H9 (cell line): ENCODE results near the gene SELENOI. TPM values are rescaled to one million over a fixed set of nuclear protein-coding genes. Genes with fewer than 3 reads are reported as not detected.

Experiments used
- DNase-seq: peaks from one replicate; pipeline ENCODE4 v3.0.0-alpha.2; 2017
- H2AFZ ChIP-seq: one replicate; pipeline ENCODE4 v1.6.1; 2013; ENCODE audit warnings: mild to moderate bottlenecking, low read length, control low read depth, moderate library complexity
- H2AK5ac ChIP-seq: 2 replicates; pipeline ENCODE4 v1.6.1; 2013; ENCODE audit warnings: low read length, control low read depth, mixed read lengths; ENCODE audit not compliant: insufficient read length
- H2BK120ac ChIP-seq: one replicate; pipeline ENCODE4 v1.6.1; 2013; ENCODE audit warnings: low read depth, mild to moderate bottlenecking, low read length, control low read depth, inconsistent platforms; ENCODE audit not compliant: poor library complexity, severe bottlenecking
- H2BK12ac ChIP-seq: 2 replicates; pipeline ENCODE4 v1.6.1; 2013; ENCODE audit warnings: low read length, control low read depth, mixed read lengths, low read depth; ENCODE audit not compliant: insufficient read length
- H2BK15ac ChIP-seq: 2 replicates; pipeline ENCODE4 v1.6.1; 2013; ENCODE audit warnings: low read depth, low read length, control low read depth
- H2BK20ac ChIP-seq: one replicate; pipeline ENCODE4 v1.6.1; 2013; ENCODE audit warnings: low read depth, mild to moderate bottlenecking, low read length, control low read depth, inconsistent platforms; ENCODE audit not compliant: poor library complexity, severe bottlenecking
- H2BK5ac ChIP-seq: 2 replicates; pipeline ENCODE4 v1.6.1; 2013; ENCODE audit warnings: low read length, control low read depth, mixed read lengths; ENCODE audit not compliant: insufficient read length
- H3K14ac ChIP-seq: 2 replicates; pipeline ENCODE4 v1.6.1; 2013; ENCODE audit warnings: low read length, control low read depth; ENCODE audit not compliant: insufficient read depth
- H3K18ac ChIP-seq: 2 replicates; pipeline ENCODE4 v1.6.1; 2013; ENCODE audit warnings: low read depth, mild to moderate bottlenecking, mixed read lengths, low read length, control low read depth; ENCODE audit not compliant: insufficient read length
- H3K23ac ChIP-seq: 2 replicates; pipeline ENCODE4 v1.6.1; 2013; ENCODE audit warnings: low read length, control low read depth, mixed read lengths, low read depth; ENCODE audit not compliant: insufficient read length
- H3K23me2 ChIP-seq: 2 replicates; pipeline ENCODE4 v1.6.1; 2013; ENCODE audit warnings: low read depth, mild to moderate bottlenecking, mixed read lengths, low read length, control low read depth; ENCODE audit not compliant: insufficient read length, poor library complexity, severe bottlenecking
- H3K27ac ChIP-seq: 2 replicates; pipeline ENCODE4 v1.5.1; 2013; ENCODE audit warnings: low read length, control low read depth, mixed read lengths, low read depth; ENCODE audit not compliant: insufficient read length
- H3K27me3 ChIP-seq: 2 replicates; pipeline ENCODE4 v1.6.1; 2013; ENCODE audit warnings: low read length, control low read depth, inconsistent platforms; ENCODE audit not compliant: insufficient read depth
- H3K4ac ChIP-seq: 2 replicates; pipeline ENCODE4 v1.6.1; 2013; ENCODE audit warnings: low read depth, mild to moderate bottlenecking, control low read depth, inconsistent platforms, low read length, moderate library complexity
- H3K4me1 ChIP-seq: 2 replicates; pipeline ENCODE4 v1.6.1; 2013; ENCODE audit warnings: low read length, control low read depth, inconsistent platforms; ENCODE audit not compliant: insufficient read depth
- H3K4me2 ChIP-seq: 2 replicates; pipeline ENCODE4 v1.6.1; 2013; ENCODE audit warnings: low read length, control low read depth, mixed read lengths; ENCODE audit not compliant: insufficient read length, insufficient read depth
- H3K56ac ChIP-seq: 2 replicates; pipeline ENCODE4 v1.6.1; 2013; ENCODE audit warnings: low read depth, mild to moderate bottlenecking, mixed read lengths, low read length, control low read depth; ENCODE audit not compliant: insufficient read length
- H3K79me1 ChIP-seq: 2 replicates; pipeline ENCODE4 v1.6.1; 2013; ENCODE audit warnings: low read depth, mild to moderate bottlenecking, moderate library complexity, low read length, control low read depth, inconsistent platforms; ENCODE audit not compliant: insufficient read depth, poor library complexity, severe bottlenecking
- H3K79me2 ChIP-seq: 2 replicates; pipeline ENCODE4 v1.6.1; 2013; ENCODE audit warnings: low read length, control low read depth, inconsistent platforms; ENCODE audit not compliant: insufficient read depth
- H3K9ac ChIP-seq: 2 replicates; pipeline ENCODE4 v1.6.1; 2013; ENCODE audit warnings: low read length, control low read depth, mixed read lengths; ENCODE audit not compliant: insufficient read length; ENCODE audit errors: extremely low read depth
- H3K9me3 ChIP-seq: one replicate; pipeline ENCODE4 v1.6.1; 2013; ENCODE audit warnings: low read depth, low read length, inconsistent platforms; ENCODE audit not compliant: control insufficient read depth
- H3T11ph ChIP-seq: one replicate; pipeline ENCODE4 v1.6.1; 2013; ENCODE audit warnings: mild to moderate bottlenecking, low read length, control low read depth, inconsistent platforms
- H4K20me1 ChIP-seq: one replicate; pipeline ENCODE4 v1.6.1; 2013; ENCODE audit not compliant: control insufficient read depth, insufficient read length, insufficient read depth
- H4K5ac ChIP-seq: 2 replicates; pipeline ENCODE4 v1.6.1; 2013; ENCODE audit warnings: low read depth, mild to moderate bottlenecking, mixed read lengths, low read length, control low read depth; ENCODE audit not compliant: insufficient read length
- H4K8ac ChIP-seq: replicated peaks from 2 replicates; pipeline ENCODE4 v1.6.1; 2013; ENCODE audit warnings: low read length, control low read depth, mixed read lengths, low read depth; ENCODE audit not compliant: insufficient read length
- H4K91ac ChIP-seq: 2 replicates; pipeline ENCODE4 v1.6.1; 2013; ENCODE audit warnings: low read depth, mild to moderate bottlenecking, moderate library complexity, mixed read lengths, low read length, control low read depth; ENCODE audit not compliant: insufficient read length
- H3K27ac Mint-ChIP-seq, 3 experiments: 2 replicates in 2 of 3; 3 replicates in 1 of 3; pipeline ENCODE4 v1.8.0; 2020 to 2021; ENCODE audit warnings: mixed read lengths in 3 of 3, mild to moderate bottlenecking in 1 of 3, moderate library complexity in 1 of 3
- H3K27me3 Mint-ChIP-seq: 2 replicates; pipeline ENCODE4 v1.8.0; 2021; ENCODE audit warnings: low read depth, mild to moderate bottlenecking, moderate library complexity, mixed read lengths
- H3K36me3 Mint-ChIP-seq, 3 experiments: 2 replicates in 2 of 3; 3 replicates in 1 of 3; pipeline ENCODE4 v1.8.0; 2020 to 2021; ENCODE audit warnings: low read depth in 3 of 3, mixed read lengths in 3 of 3; ENCODE audit not compliant: insufficient read depth in 1 of 3
- H3K4me1 Mint-ChIP-seq, 2 experiments: 2 replicates each; pipeline ENCODE4 v1.8.0; 2020; ENCODE audit warnings: mixed read lengths in 2 of 2
- H3K4me3 Mint-ChIP-seq, 2 experiments: 2 replicates in 1 of 2; 3 replicates in 1 of 2; pipeline ENCODE4 v1.8.0; 2020 to 2021; ENCODE audit warnings: mild to moderate bottlenecking in 2 of 2, mixed read lengths in 2 of 2, moderate library complexity in 1 of 2
- H3K9me3 Mint-ChIP-seq, 2 experiments: 2 replicates in 1 of 2; 3 replicates in 1 of 2; pipeline ENCODE4 v1.8.0; 2020; ENCODE audit warnings: mild to moderate bottlenecking in 2 of 2, mixed read lengths in 2 of 2, moderate library complexity in 1 of 2
- WGBS: extraction: QIAGEN DNeasy Blood & Tissue Kit; methylation state at CpG from one replicate; pipeline ENCODE4 v1.1.7; 2013; ENCODE audit warnings: missing lambda C conversion rate, low lambda C conversion rate, mixed read lengths; ENCODE audit not compliant: insufficient read length; ENCODE audit errors: extremely low coverage; 5-methylcytosine and 5-hydroxymethylcytosine counted together
- total RNA-seq: library from RNA; stranded (reverse); gene quantifications from 2 replicates; pipeline ENCODE4 v1.2.1, GENCODE V29; 2021
- TF ChIP-seq, protein P1 (sequence below): fragments of 200-600 bp; sonication (generic); conservative IDR thresholded peaks from 3 replicates; pipeline ENCODE4 v1.8.0; 2021; ENCODE audit warnings: antibody characterized with exemption, mild to moderate bottlenecking

SELENOI gene
- total RNA-seq, 1 experiment from 2014 or later = 41.9 TPM

DNA sequence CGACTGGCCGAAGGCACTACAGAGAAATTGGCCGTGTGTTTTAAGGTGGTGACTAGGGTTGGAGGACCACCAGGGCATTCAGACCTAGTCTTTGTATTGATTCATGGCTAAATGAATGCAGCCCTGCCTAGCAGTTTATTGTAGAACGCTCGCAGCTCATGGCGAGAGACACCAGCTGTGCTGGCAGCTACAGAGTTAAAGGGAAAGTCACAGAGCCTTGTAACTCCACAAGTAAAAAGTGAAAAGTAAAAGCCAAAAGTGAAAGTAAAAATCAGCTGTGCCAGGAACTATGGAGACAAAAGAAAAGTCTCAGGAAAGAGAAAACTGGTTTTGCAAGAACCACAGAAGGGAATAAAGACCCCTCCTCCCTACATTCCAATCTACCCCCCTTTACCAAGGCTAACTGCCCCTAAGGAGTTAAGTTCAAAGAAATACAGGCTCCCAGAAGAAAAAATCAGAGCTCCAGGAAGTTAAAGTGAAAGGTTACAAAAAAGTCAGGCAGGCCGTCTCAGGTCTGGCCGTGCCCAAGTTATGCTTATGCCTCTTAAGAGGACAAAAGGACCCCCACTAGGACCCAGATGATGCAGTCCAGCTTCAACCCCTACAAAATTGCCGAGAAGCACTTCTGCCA is 46.4 kb upstream of the SELENOI start:
- no peak overlapping the region for H3K56ac ChIP-seq
- no peak overlapping the region for H2AK5ac ChIP-seq
- TF ChIP-seq, protein P1, sequence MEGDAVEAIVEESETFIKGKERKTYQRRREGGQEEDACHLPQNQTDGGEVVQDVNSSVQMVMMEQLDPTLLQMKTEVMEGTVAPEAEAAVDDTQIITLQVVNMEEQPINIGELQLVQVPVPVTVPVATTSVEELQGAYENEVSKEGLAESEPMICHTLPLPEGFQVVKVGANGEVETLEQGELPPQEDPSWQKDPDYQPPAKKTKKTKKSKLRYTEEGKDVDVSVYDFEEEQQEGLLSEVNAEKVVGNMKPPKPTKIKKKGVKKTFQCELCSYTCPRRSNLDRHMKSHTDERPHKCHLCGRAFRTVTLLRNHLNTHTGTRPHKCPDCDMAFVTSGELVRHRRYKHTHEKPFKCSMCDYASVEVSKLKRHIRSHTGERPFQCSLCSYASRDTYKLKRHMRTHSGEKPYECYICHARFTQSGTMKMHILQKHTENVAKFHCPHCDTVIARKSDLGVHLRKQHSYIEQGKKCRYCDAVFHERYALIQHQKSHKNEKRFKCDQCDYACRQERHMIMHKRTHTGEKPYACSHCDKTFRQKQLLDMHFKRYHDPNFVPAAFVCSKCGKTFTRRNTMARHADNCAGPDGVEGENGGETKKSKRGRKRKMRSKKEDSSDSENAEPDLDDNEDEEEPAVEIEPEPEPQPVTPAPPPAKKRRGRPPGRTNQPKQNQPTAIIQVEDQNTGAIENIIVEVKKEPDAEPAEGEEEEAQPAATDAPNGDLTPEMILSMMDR = no peak
- no peak overlapping the region for H3K23ac ChIP-seq
- H3K23me2 ChIP-seq = peaks cover 15% of the 10 kb centered on the region
- peaks cover 0 to 7% of the 10 kb centered on the region in 2 experiments; a peak in 3 of 4 replicates for H3K4me1 Mint-ChIP-seq
- H3K79me1 ChIP-seq = no peaks in the 10 kb centered on the region
- H3K18ac ChIP-seq = no peak overlapping the region
- no peak overlapping the region for H2BK12ac ChIP-seq
- peak overlapping the region; percentile 66; the same call in 1 of the 2 replicates for H3K14ac ChIP-seq
- no peak overlapping the region for H4K91ac ChIP-seq
- peak overlapping the region; percentile 73 for H3K9ac ChIP-seq
- no peak overlapping the region for H4K5ac ChIP-seq
- no peak overlapping the region for H4K8ac ChIP-seq
- H3T11ph ChIP-seq = no peak overlapping the region
- no peaks in the 10 kb centered on the region for H3K9me3 ChIP-seq
- no peak for DNase-seq
- no peak overlapping the region for H2BK20ac ChIP-seq
- peak overlapping the region; percentile 82 for H3K4me2 ChIP-seq
- no peak overlapping the region for H2BK120ac ChIP-seq
- H3K4me3 Mint-ChIP-seq = no peak overlapping the region
- H3K27me3 ChIP-seq = no peaks in the 10 kb centered on the region
- H3K27me3 Mint-ChIP-seq = peaks cover 14% of the 10 kb centered on the region; the same call in 1 of the 2 replicates
- H3K4me1 ChIP-seq = peaks cover 6% of the 10 kb centered on the region; the same call in 1 of the 2 replicates
- no peaks in the 10 kb centered on the region for H3K9me3 Mint-ChIP-seq
- no peaks in the 10 kb centered on the region for H3K36me3 Mint-ChIP-seq
- no peaks in the 10 kb centered on the region for H3K79me2 ChIP-seq
- no peak overlapping the region for H3K27ac Mint-ChIP-seq
- H2BK15ac ChIP-seq = no peak overlapping the region
- WGBS = no CpG with 5 or more reads among the region's 9 CpGs
- H3K4ac ChIP-seq = no peak overlapping the region
- H3K27ac ChIP-seq = peak overlapping the region; percentile 66
- no peak overlapping the region for H2AFZ ChIP-seq
- H4K20me1 ChIP-seq = no peaks in the 10 kb centered on the region
- H2BK5ac ChIP-seq = no peak overlapping the region
